ENCODE measurements around the gene LIN37.

- TF ChIP-seq CTCF (conservative IDR thresholded peaks at IDR 0.05; ENCODE audit: low read depth, low read length) (no peak), EZH2 (IDR thresholded peaks at IDR 0.05; ENCODE audit: borderline replicate concordance, low read depth, low read length, poor library complexity, severe bottlenecking) (no peak)
Observed at GRCh38 chr19:35721374-35721773, 27.0 kb upstream of the LIN37 start.
